Islet precursor cell (in vitro differentiated cells): Measurements from ENCODE around the gene KIAA0930.

Experiments
- DNase-seq: peaks from one replicate; pipeline ENCODE4 v3.0.0-alpha.2; 2018

KIAA0930 gene

DNA sequence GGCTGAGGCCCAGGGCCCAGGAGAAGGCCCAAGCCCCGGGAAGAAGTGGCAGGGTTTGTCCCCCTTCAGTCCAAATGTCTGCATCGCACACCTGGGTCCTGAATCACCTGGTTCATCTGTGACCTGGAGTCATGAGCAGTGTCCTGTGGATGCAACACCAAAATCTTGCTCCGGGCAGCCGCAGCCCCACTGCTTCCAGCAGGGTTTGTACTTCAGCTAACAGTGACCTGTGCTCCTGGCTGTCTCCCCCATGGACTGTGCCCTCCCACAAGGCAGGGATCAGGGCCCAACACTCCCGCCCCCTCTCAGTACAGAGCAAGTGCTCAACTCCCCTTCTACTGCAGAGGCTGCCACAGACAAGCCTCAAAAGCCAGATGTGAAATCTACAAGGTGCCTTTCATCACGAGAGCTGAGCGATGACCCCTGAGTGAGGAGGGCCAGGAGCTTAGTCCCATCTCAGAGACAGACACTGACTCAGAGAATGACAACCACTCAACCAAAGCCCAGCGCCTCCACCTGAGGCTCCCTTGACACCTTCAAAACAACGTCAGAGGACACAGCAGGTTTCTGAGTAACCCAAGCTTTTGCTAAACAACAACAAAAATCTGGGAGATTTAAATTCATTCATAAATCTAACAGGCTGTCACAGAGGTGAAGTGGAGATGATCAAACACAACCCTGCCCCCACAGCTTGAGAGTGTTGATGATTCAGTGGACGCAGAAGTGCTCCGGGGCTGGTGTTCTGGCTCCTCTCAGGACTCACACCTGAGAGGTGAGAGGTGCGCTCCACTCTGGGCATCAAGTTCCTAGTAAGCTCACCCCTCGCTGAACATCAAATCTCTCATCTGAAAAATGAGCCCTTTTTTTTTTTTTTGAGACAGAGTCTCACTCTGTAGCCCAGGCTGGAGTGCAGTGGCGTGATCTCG lies 3.4 kb downstream of the KIAA0930 start:
- no peak for DNase-seq

DNA sequence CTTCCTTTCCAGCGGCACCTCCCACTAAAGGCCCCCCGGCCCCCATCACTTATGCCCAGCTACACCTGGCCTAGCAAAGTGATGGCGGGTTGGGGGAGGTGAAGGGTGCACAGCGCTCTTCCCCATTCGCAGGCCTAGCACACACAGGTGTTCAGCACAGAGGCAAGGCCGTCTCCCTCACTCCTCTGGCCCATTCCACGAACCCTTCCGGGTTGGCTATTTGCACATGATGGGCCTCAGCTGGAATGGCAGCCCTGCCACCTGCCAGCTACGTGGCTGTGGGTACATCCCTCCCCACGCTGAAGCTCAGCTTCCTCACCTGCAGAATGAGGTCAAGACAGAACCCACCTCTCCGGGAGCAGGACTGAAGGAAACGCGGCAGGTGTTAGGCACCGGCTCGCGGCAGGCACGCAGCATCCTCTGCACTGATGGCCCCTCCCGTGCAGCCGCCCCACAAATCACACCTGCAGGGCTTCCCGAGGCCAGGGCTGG lies 4.8 kb downstream of the KIAA0930 start:
- no peak for DNase-seq

DNA sequence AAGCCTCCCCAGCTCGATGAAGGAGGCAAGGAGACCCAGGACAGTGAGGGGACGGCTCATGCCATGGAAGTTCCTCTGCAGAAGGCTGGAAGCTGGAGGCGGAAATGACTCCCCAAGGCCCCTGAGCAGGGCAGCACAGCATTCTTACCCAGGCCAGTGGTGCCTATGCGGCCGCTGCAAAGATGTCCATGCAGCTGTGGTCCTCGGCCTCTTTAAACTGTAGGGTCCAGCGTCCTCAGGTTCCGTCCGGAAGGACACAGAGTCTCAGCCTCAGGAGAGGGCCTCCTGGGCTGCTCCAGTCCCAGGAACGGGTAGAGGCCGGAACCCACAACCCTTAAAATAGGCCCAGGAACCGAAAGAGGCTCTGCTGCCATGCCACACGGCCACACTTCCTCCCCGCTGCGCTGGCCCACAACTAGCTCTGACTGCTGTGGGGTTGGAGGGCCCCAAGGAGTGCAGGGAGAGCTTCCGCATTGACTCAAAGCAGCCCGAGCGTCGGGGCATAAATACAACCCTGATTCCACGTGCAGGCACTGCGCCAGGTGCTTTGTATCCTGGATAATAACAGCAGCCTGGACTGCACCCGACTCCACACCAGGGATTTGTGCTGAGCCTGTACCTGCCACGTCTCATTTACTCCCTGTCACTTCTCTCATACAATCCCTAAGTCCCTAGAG lies 5.5 kb downstream of the KIAA0930 start:
- DNase-seq, result no peak

DNA sequence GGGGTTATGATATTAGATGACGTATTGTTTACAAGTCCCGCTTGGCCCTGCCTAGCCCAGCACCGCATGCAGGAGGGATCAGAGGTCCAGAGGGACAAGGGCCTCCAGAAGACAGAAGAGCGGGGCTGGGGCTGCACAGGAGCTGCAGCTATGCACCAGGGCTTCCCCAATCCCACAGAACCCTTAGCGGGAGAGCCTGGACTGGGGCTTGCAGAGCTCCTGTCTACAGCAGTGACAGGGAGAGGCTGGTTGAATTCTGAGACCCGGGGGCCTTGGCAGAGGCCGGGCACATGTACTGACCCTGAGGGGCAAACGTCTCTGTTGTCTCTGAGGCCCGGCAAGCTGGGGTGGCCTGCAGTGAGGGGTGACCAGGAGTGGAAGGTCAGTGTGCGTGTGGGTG lies 6.9 kb downstream of the KIAA0930 start:
- no peak for DNase-seq

DNA sequence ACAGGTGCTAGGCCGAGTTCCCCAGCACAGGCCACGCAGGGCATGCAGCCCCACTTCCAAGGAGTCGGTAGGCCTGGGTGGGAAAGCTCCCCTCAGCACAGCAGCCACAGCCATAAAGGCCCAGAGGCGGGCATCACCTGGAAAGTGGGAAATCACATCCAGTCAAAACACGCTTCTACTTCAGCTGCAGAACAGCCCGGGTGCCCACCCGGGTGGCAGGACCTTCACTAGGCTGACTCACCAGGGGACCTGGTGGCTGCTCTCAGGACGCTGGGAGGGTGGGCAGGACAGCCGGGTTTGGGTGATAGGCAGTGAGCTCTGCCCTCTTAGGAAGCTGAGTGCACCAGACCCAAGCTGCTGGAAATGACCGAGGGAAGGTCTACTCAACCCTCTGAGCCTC lies 7.3 kb downstream of the KIAA0930 start:
- no peak for DNase-seq

DNA sequence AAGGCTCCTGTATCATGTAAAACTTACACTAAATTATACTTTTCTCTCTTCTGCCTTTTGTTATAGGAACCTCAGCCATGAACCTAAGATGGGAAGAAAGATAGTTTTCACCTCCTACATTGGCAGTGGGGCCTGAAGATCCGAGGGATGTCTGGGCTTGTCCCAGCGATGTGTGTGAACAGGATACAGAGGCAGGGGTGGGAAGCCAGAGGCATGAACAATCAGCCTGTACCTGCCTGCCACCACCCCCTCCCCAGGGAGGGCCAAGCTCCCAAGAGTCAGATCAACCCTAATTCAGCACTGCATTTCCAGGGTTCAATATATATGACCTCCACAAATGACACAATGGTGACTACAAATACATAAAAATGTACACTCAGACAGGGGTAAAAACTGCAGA lies 9.4 kb downstream of the KIAA0930 start:
- DNase-seq, result no peak

DNA sequence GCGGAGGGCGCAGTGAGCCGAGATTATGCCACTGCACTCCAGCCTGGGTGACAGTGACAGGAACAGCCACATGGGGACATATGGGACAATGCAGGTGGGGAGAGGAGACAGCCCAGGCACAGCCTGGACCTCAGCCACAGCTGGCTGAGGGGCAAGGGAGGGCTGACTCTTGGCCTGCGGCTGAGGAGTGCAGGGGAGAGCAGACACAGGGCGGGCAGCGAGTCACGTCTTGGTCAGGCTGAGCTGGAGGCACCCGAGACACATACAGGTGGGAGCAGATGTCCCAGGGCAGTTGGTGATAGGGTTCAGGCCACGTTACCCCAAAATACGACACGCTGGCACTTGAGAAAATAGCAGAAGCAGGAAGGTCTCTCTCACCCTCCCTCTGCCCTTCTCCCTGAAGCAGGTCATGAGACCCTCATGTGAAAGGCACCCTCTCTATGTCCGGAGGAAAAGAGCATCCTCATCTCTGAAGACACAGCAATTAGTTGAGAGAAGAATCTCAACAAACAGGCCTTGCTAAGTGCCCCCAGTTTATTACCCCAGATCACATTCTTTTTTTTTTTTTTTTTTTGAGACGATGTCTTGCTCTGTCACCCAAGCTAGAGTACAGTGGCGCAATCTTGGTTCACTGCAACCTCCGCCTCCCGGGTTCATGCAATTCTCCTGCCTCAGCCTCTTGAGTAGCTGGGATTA lies 10.5 kb downstream of the KIAA0930 start:
- no peak for DNase-seq

DNA sequence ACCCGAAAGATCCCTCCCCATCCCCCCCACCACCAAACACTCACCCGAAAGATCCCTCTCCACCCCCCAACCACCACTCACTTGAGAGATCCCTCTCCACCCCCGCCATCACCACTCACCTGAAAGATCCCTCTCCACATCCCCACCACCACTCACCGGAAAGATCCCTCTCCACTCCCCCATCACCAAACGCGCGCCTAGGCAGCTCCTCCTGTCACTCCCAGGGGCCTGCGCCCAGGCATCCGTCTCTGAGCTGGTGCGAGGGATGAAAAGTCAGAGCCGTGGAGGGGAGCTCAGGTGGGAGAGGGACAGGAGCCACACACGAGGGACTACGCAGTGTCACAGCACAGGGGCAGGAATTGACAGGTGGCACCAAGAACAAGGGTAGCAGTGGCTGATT lies 11.5 kb downstream of the KIAA0930 start:
- DNase-seq, result no peak

DNA sequence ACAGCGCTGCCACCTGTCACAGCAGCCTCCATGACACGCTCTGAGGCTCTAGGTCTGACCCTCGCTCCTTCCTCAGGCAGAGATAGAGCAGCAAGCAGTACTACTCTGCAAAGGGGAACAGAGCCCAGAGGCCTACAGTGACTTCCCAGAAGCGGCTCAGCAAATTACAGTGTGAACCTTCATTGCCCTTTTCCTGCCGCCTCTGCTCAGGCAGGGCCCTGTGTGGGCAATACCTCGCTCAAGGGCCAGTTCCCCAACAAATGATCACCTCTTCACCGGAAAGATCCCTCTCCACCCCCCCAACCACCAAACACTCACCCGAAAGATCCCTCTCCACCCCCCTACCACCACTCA lies 12.3 kb downstream of the KIAA0930 start:
- no peak for DNase-seq

DNA sequence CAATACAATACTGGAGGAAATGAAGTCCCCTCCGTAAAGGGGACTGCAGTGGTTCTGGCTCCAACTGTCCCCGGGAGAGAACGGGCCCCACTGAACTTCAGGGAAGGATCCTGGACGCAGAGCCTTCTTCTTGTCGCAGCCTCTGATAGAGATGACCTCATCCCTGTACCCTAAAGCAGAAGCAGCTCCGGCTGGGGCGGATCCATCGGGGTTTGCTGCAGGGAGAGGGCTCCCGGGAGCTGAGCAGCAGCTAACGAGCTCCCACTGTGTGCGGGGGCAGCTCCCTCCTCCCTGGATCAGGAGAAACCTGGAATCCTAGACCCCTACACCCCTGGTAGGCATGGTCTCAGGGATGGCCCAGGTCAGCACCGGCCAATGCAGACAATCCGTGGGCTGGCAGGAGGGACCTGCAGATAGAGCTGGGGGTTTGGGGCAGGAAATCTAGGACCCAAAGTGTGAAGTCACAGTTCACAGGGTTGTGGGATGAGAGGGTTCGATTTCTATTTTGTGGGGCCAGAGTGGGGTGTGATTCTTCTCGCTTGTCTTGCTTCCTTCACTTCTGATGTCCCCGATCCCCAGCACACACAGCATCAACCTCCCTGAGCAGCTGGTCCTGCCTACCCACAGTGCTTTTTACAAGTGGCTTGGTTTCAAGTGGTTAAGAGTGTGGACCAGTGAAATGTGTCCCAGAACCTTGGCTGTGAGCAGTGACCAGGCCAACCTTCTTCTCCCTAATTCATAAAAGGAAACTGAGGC lies 12.9 kb downstream of the KIAA0930 start:
- DNase-seq, result peak; percentile 45

DNA sequence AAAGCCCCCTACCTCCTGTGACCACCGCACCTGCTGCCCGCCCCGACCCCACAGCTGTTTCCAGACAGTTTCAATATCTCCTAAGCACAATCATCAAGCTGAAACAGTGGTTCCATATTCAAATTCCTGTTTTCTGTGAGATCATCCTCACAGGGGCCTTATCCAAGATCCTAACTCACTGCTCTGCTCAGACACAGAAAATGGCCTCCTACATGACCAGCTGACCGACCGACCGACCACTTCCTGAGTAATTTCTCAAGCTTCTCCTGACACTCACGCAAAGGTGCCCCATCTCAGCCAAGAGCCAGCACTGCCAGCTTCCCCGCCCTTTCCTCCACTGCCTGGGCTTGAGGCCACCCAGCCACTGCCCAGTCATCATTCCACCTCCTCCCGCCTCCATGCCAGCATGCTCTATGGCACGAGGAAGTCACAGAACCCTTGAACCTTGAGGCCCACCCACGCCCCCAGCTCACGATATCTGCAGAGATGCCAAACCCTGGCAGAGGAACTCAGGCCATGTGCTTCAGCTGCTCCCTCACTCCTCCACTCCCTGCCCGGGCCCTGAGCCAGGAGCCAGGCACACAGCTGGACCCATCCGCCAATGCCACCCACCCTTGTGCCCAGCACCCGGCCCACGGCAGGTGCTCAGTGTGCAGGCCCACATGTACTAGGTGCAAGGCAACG lies 14.0 kb downstream of the KIAA0930 start:
- DNase-seq, result peak; percentile 41

DNA sequence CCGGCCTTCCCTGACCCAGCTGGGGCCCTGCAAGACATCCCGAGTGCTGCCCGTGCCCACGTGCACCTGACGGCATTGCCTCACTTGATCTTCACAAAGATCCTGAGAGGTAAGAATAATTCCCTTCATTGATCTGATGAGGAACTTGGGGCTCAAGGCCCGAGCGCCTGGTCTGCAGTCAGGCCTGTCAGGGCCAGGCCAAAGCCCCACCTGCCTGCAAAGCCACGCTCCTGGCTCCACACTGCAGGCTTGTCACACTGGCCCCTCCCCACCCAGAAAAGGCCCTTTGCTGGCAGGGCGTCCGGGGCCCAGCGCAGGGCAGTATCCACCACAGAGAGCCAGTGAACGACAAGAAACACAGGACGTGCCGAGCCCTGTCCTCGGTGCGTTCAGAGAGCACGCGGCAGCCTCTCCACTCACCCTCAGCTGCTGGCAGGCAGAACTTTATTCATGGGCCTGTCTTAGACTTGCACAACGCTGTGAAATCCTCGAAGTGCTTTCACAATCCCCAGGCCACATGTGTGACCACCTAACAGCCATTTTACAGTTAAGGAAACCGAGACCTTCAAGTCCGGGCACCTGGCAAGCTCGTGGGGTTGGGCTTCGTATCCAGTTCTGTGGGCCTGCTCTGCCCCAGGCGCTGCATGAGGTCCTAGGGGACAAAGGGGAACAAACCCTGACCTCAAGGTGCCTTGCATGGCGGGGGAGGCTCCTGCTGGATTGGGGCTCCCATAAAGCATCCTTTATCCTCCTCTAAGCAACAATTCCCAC lies 14.8 kb downstream of the KIAA0930 start:
- DNase-seq, result peak; percentile 49

DNA sequence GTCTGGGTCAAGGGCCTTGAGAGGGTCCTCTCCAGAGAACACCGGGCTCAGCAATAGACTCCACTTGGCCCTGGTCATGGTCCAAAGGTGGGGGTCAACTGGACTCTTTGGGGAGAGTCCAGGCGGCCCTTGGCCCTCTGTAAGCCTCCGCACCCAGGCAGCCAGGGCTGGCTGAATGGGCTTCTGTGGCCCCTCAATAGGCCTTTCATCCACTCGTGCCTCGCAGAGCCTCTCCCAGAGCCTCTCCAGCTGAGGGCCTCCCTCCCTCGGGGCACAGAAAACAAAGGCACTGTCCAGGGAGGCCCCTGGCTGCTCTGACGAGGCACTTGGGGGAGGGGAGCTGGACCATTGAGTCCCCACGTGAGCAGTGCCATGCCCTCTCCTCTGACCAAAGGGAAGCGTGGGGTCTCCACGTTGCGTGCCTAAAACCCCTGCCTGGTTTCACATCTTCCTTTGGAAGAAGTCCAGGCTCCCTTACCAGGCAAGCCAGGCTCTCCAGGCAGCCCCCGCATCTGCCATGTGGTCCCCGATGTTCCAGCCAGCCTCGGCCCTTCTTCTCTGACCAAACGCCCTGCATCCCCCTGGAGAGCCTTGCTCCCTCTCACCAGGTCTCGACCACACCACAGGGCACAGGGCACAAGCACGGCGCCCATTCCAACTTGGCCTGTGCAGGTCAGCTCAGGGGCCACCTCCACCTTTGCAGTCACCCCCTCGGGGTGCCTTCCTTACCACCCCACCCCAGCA lies 15.5 kb downstream of the KIAA0930 start:
- peak; percentile 52 for DNase-seq

DNA sequence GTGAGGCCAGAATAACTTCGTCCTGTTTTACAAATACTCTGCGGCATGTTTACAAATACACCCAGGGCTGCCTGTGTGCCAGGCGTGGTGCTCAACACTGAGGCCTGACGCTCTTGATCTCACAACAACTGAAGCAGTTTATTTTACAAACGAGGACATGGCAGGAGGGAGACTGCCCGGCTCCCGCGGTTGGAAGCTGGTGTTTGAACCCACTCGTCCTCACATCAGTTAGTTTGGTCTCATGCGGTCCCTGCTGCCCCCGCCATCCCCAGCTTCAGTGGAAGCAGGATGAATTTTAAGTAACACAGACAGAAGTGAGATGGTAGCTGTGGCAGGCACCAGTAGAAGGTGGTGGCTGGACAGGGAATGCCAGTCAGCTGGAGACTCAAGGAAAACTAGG lies 16.4 kb downstream of the KIAA0930 start:
- peak; percentile 32 for DNase-seq

DNA sequence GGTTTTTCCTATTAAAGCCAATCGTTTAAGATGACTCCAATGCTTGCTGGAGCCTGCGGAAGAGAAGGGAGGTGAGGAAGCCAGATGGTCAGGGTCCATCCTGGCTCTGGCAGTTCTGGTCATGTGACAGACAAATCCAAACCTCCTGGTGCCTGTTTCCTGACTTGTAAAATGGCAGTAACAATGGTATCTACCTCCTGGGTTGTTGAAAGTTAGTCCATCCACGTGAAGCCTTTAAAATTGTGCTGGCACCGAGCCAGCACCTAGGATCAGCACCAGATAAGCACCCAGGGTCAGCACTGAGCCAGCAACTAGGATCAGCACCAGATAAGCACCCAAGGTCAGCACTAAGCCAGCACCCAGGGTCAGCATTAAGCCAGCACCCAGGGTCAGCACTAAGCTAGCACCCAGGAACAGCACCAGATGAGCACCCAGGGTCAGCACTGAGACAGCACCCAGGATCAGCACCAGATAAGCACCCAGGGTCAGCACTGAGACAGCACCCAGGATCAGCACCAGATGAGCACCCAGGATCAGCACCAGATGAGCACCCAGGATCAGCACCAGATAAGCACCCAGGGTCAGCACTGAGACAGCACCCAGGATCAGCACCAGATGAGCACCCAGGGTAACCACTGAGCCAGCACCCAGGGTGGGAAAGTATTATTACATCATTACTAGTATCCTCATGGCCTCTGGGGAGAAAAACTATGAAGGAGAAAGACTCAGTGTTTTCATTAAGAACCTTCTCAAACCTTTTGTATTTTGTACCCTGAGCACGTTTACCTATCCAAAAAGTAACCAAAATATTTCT lies 17.2 kb downstream of the KIAA0930 start:
- peak; percentile 42 for DNase-seq

DNA sequence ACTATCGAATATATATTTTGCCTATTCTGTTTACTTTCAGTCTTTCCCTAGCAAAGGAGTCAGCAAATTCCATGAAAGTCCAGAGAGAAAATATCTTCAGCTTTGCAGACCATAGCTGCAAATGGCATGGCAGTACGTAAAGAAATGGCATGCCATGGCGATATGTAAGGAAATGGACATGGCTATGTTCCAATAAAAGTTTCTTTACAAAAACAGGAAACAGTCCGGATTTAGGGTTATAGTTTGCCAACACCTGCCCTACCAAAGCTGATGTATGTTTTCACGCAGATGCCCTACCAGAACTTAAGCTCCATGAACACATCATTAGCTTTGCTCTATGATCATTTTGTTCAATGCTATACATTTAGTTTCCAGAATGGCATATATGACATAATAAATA lies 19.5 kb downstream of the KIAA0930 start:
- no peak for DNase-seq

DNA sequence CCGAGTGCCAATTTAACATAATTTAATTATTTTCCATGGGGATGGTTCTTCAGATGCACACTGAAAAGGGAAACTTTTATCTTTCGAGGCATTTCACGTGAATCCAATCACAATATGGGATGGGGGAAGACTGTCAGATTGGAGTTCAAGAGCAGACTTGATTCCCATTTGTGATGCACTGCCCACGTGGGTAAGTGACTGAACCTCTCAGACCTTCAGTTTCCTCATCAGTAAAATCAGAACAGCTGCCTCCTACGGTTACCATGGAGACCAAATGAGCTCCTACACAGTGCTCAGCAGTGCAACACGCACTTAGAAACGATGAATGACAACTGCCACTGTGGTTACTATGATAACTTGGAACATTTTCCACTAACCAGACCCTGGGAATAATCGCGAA lies 21.7 kb downstream of the KIAA0930 start:
- no peak for DNase-seq

DNA sequence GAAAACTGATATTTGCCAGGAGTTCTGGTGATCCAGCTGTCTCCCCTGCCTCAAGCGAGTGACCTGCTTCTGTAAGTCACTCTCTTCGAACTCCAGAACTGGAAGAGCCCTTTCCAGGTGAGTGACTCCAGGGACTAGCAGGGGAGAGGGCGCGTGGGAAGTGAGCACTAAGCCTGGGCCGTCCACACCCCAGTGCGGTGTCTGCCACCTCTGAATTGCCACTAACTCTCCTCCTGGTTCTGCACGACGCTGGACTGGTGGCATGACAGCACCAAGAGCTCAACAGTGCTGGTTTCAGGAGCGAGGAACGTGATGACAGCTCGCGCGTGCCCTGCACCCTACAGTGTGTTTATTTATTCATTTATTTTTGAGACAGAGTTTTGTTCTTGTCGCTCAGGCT lies 22.9 kb downstream of the KIAA0930 start:
- no peak for DNase-seq

DNA sequence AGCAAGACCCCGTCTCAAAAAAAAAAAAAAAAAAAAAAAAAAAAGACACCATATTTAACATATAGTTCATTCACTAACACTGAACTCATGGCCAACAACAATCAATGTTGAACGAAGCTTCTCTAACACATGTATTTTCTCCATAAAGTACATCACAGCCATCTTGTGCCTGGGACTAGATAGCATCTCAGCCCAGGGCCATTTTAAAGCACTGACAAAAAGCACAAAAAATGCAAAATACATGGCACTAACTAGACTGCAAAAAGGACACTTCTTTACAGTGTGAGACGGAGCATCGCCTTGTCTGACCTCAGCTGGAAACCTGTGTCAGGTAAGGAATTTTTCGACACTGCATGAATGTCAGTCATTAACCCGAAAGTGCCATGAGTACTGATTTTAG lies 23.3 kb downstream of the KIAA0930 start:
- no peak for DNase-seq
